Measurements from ENCODE around the gene LMAN1L. TPM values are rescaled to one million over a fixed set of nuclear protein-coding genes. Genes with fewer than 3 reads are reported as not detected.

The LMAN1L gene
- total RNA-seq, 4 donors from 2014 or later: 0.29 to 1.3 TPM; not detected in 2

GRCh38 chr15:74804935-74805334 is 7.7 kb upstream of the LMAN1L start:
- H3K4me3 ChIP-seq (ENCODE audit: low read depth, poor library complexity, severe bottlenecking): no peak overlapping the region
- intact Hi-C loops (cut with DNase I; ENCODE audit: low total_unique reads): no loop called here
- WGBS, 2 donors: 78 to 83% methylated on average over 6 of the region's 6 CpGs
- DNase-seq (ENCODE audit: low spot score in 2 of 2): no peak
- no peak for TF ChIP-seq POLR2A (IDR thresholded peaks at IDR 0.05)
- TF ChIP-seq, protein P1, sequence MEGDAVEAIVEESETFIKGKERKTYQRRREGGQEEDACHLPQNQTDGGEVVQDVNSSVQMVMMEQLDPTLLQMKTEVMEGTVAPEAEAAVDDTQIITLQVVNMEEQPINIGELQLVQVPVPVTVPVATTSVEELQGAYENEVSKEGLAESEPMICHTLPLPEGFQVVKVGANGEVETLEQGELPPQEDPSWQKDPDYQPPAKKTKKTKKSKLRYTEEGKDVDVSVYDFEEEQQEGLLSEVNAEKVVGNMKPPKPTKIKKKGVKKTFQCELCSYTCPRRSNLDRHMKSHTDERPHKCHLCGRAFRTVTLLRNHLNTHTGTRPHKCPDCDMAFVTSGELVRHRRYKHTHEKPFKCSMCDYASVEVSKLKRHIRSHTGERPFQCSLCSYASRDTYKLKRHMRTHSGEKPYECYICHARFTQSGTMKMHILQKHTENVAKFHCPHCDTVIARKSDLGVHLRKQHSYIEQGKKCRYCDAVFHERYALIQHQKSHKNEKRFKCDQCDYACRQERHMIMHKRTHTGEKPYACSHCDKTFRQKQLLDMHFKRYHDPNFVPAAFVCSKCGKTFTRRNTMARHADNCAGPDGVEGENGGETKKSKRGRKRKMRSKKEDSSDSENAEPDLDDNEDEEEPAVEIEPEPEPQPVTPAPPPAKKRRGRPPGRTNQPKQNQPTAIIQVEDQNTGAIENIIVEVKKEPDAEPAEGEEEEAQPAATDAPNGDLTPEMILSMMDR (IDR thresholded peaks at IDR 0.05): no peak

DNA sequence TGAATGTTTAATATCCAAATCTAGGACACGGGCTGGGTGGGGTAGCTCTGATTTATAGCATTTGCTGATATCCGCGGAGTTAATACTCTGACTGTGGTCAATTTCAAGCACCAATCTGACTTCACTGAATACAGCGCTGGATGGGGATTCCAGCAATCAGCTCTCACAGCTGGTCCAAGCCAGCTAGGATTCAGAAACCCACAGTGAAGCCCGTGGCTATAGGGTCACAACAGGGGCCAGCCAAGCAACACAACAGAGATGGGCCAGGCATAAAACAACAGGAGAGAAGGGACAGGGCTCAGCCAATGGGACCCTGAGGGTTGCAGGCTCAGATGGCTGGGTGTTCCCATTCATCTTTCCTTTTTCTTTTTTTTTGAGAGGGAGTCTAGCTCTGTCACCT is 5.4 kb upstream of the LMAN1L start:
- intact Hi-C loops (cut with DNase I; ENCODE audit: low total_unique reads): no loop called here
- DNase-seq (ENCODE audit: low spot score in 2 of 2): no peak
- no peak overlapping the region for H3K4me3 ChIP-seq (ENCODE audit: low read depth, poor library complexity, severe bottlenecking)
- 37 to 43% methylated on average over 5 of the region's 5 CpGs for WGBS, 2 donors
- no peak for TF ChIP-seq POLR2A (IDR thresholded peaks at IDR 0.05)
- TF ChIP-seq, protein P1 (IDR thresholded peaks at IDR 0.05): no peak

- H3K4me3 ChIP-seq (ENCODE audit: low read depth, poor library complexity, severe bottlenecking): no peak overlapping the region
- intact Hi-C loops (cut with DNase I; ENCODE audit: low total_unique reads): no loop called here
- 68 to 76% methylated on average over 18 of the region's 18 CpGs for WGBS, 2 donors
- DNase-seq (ENCODE audit: low spot score in 2 of 2): no peak
- no peak for TF ChIP-seq POLR2A (IDR thresholded peaks at IDR 0.05)
- TF ChIP-seq, protein P1 (IDR thresholded peaks at IDR 0.05): no peak
Measured at GRCh38 chr15:74808078-74808839, 4.4 kb upstream of the LMAN1L start.

GRCh38 chr15:74808840-74809229 is 3.8 kb upstream of the LMAN1L start:
- TF ChIP-seq, protein P1 (IDR thresholded peaks at IDR 0.05): no peak
- no peak for TF ChIP-seq POLR2A (IDR thresholded peaks at IDR 0.05)
- intact Hi-C loops (cut with DNase I; ENCODE audit: low total_unique reads): no loop called here
- H3K4me3 ChIP-seq (ENCODE audit: low read depth, poor library complexity, severe bottlenecking): no peak overlapping the region
- WGBS, 2 donors: 58 to 66% methylated on average over 4 of the region's 4 CpGs
- DNase-seq (ENCODE audit: low spot score in 2 of 2): no peak

- intact Hi-C loops (cut with DNase I; ENCODE audit: low total_unique reads): no loop called here
- WGBS, 2 donors: 75 to 83% methylated on average over 5 of the region's 5 CpGs
- no peak for DNase-seq (ENCODE audit: low spot score in 2 of 2)
- H3K4me3 ChIP-seq (ENCODE audit: low read depth, poor library complexity, severe bottlenecking): no peak overlapping the region
- no peak for TF ChIP-seq POLR2A (IDR thresholded peaks at IDR 0.05)
- TF ChIP-seq, protein P1 (IDR thresholded peaks at IDR 0.05): no peak
Measured at GRCh38 chr15:74809242-74809641, 3.4 kb upstream of the LMAN1L start.

- TF ChIP-seq, protein P1 (IDR thresholded peaks at IDR 0.05): no peak
- TF ChIP-seq POLR2A (IDR thresholded peaks at IDR 0.05): no peak
Measured at GRCh38 chr15:74809956-74810355, 2.7 kb upstream of the LMAN1L start.

More at GRCh38 chr15:74809956-74810355, 2.7 kb upstream of the LMAN1L start:
- H3K4me3 ChIP-seq (ENCODE audit: low read depth, poor library complexity, severe bottlenecking): no peak overlapping the region
- no peak for DNase-seq (ENCODE audit: low spot score in 2 of 2)
- intact Hi-C loops (cut with DNase I; ENCODE audit: low total_unique reads): no loop called here
- WGBS, 2 donors: 67 to 86% methylated on average over 3 of the region's 3 CpGs
